ENCODE data around the gene SIPA1L3.
A peak's percentile ranks its signal among the peaks of the same experiment; 100 is the strongest.

SIPA1L3 gene

DNA sequence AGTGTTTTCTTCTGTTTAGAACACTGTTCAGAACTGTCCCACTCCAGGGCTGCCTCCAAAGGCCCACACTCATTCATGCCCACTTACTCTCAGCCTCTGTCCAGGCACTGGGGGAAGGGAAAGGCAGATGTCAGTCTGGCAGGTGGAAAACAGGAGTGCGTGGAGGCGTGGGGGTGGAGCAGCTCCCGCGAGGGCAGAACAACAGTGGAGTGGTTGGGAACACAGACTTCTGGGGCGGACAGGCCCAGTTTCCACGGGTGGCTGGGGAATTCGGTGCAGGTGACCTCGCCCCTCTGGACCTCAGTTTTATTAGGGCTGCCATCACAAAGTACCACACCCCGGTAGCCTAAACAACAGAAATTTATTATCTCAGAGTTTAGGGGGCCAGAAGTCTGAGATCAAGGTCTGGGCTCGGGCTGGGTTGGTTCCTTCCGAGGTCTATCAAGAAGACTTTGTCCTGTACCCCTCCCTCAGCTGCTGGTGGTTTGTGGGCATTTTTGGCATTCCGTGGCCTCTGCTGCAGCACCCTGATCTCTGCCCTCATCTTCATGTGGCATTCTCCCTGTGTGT is 59.7 kb downstream of the SIPA1L3 start:
- in situ Hi-C loops (cut with MboI; ENCODE audit: low pct_unique_long_range_greater_than_20kb, low sequenced_read_pairs): no loop called here
- no peak for DNase-seq

DNA sequence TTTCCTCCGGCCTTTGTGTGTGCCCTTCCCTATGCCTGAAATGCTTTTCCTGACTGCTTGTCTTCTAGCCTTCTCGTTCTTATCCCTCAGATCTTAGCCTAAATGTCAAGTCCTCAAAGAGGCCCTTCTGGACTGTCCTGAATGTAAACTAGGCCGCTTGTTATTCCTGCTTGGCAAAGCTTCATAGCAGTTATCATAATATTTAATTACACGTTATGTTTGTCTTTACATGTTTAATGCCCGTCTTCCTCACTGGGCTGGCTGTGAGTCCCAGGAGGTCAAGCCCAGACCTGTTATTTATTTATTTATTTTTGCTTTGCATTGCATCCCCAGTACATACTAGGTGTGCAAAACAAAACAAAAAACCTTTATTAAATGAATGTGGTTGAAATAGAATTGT is 62.7 kb downstream of the SIPA1L3 start:
- in situ Hi-C loops (cut with MboI; ENCODE audit: low pct_unique_long_range_greater_than_20kb, low sequenced_read_pairs): no loop called here
- DNase-seq: no peak

DNA sequence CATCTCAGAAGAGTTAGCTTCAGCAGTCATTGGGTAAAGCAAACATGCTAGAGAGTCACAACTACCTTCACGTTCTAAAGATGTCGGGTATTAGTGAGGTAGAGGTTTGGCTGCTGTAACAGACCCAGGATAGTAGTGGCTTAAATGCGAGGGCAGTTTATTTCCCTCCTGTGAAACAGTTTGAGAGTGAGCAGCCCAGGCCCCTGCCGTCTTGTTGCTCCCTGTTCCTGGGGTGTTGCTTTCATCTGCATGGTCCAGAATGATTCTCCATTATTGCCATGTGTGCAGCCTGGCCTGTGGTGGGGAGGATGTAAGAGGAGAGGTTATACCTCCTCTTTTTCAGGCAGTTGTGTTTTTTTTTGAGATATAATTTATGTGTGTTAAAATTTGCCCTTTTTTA is 63.7 kb downstream of the SIPA1L3 start:
- DNase-seq: no peak
- in situ Hi-C loops (cut with MboI; ENCODE audit: low pct_unique_long_range_greater_than_20kb, low sequenced_read_pairs): no loop called here

DNA sequence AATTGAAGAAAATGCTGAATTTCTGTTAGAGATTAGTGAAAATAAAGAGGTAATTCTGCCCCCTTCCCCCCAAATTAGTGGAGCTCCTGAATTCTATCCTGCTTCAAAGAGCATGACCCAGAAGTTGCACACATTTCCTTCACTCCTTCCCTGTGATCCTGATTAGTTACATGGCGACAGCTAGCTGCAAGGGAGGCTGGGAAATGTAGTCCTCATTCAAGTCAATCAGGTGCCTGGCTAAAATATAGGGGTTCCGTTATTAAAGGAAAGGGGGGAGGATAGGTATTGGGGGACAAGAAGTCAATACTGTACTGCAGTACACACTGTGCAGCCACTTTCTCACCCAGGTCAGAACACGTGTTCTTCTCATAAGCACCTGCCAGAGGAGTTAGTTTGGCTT is 65.8 kb downstream of the SIPA1L3 start:
- in situ Hi-C loops (cut with MboI; ENCODE audit: low pct_unique_long_range_greater_than_20kb, low sequenced_read_pairs): no loop called here
- DNase-seq: no peak

DNA sequence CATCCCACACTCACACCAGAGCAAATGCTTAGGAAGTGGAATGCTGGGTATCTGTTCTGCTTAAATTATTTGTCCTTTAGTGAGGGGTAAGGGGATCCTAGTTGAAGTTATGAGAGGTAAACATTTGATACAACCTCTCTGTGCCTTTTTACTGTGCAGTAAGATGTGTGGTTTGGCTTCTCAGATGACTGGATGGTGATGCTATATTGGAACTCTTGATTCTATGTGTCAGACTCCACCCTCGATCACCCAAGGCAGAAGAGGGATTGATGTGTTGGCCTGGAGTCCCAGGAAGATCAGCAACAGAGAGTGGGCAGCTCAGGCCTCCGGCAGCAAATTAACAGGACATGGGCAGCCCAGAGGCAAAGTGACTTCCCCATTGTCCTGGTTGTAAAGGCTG is 66.7 kb downstream of the SIPA1L3 start:
- DNase-seq: no peak
- in situ Hi-C loops (cut with MboI; ENCODE audit: low pct_unique_long_range_greater_than_20kb, low sequenced_read_pairs): no loop called here

DNA sequence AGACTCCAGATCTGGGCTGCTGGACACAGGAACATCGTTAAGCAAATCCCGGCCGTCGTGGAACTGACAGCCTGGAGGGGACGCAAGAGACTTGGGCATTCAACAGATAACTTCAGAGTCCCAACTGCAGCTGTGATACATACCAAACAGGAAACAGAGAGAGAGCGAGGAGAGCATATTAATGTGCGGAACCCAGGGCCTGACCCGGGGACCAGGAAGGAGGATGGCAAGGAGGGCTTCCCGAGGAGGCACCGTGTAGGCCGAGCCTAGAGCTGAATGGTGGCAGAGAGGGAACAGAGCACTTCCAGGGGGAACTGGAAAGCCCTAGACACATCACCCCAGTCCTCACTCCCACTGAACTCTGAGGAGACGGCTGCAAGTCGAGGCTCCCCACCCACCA is 68.1 kb downstream of the SIPA1L3 start:
- in situ Hi-C loops (cut with MboI; ENCODE audit: low pct_unique_long_range_greater_than_20kb, low sequenced_read_pairs): no loop called here
- no peak for DNase-seq

DNA sequence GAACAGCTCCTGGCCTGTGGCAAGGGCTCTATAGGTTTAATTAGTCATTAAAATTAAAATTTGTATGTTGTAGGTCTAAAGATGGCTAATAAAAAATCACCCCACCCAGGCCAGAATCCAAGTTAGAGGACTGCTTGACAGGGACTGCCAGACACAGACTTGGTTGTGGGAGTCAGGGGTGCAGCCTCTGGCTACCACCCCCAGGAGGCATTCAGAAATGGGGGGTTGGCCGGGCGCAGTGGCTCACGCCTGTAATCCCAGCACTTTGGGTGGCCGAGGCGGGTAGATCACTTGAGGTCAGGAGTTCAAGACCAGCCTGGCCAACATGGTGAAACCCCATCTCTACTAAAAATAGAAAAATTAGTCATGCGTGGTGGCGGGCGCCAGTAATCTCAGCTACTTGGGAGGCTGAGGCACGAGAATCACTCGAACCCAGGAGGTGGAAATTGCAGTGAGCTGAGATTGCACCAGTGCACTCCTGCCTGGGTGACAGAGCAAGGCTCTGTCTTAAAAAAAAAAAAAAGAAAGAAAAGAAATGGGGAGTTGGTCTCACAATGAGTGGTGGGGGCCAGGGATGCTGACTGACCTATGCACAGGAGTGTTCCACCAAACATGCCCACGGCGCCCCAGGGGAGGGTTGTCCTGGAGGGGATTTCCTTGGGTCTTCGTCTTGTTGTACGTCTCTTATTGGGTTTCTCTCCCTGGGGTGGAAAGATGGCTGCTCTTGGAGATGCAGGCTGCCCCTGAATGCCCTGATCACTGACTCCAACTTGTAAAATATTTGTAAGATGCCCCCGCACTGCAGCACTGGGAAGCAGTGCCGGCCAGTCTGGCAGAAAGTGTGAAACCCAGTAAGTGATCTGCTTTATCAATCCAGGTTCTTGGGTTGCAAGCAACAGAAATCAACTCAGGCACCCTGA is 68.8 kb downstream of the SIPA1L3 start:
- in situ Hi-C loops (cut with MboI; ENCODE audit: low pct_unique_long_range_greater_than_20kb, low sequenced_read_pairs): no loop called here
- no peak for DNase-seq

DNA sequence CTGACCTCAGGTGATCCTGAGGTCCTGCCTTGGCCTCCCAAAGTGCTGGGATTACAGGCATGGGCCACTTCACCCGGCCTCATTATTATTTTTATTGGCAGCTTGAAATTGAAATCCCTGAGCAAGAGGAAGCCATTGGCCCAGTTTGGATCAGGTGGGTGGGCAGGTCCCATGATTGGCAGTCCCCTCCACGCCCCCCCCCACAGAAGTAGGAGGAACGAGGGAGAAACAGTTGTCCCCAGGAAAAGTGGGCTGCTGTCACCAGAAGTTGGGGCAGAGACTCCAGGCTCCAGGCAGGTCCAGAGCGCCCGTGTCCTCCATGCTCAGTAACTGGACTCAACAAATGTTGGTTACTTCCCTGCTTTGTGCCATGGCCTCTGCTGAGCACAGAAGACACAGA is 70.4 kb downstream of the SIPA1L3 start:
- in situ Hi-C loops (cut with MboI; ENCODE audit: low pct_unique_long_range_greater_than_20kb, low sequenced_read_pairs): no loop called here
- DNase-seq: no peak

DNA sequence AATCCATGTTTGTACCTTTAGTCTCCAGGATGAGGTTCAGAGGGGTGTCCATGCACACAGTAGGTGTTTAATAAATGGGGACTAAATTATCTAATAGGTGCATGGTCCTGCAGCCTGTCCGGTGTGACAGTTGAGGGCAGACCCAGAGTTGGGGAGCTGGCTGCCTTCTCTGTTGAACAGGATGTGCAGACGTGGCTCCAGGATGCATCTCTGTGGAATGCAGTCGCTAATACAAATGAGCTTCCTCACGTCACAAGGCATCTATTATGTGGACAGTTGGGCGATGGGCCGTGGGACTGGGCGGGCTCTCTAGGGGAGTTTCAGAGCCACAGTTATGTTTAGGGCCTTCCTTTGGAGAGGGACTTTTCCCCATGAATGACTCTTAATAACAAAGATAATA is 71.0 kb downstream of the SIPA1L3 start:
- in situ Hi-C loops (cut with MboI; ENCODE audit: low pct_unique_long_range_greater_than_20kb, low sequenced_read_pairs): no loop called here
- no peak for DNase-seq

DNA sequence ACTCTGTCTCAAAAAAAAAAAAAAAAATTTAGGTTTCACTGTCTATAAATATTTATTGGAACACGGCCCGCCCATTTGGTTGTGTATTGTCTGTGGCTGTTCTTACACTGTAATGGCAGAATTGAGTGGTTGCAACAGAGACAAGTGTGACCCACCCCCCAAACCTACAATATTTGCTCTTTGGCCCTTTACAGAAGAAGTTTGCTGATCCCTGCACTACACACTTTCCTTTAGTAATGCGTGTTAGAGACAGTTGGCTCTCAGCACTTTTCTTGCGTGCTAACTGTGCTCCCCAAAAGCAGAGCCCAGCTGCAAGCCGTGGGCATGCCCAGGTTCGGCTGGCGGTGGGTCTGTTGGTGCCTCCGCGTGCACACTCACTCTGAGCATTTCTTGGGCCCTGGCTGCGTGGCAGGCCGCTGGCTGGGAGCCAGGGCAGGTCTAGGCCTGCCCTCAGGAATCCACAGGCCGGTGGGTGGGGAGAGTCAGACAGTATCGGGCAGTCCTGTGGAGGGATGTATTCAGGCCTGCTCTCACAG is 72.6 kb downstream of the SIPA1L3 start:
- no peak for DNase-seq
- in situ Hi-C loops (cut with MboI; ENCODE audit: low pct_unique_long_range_greater_than_20kb, low sequenced_read_pairs): no loop called here

DNA sequence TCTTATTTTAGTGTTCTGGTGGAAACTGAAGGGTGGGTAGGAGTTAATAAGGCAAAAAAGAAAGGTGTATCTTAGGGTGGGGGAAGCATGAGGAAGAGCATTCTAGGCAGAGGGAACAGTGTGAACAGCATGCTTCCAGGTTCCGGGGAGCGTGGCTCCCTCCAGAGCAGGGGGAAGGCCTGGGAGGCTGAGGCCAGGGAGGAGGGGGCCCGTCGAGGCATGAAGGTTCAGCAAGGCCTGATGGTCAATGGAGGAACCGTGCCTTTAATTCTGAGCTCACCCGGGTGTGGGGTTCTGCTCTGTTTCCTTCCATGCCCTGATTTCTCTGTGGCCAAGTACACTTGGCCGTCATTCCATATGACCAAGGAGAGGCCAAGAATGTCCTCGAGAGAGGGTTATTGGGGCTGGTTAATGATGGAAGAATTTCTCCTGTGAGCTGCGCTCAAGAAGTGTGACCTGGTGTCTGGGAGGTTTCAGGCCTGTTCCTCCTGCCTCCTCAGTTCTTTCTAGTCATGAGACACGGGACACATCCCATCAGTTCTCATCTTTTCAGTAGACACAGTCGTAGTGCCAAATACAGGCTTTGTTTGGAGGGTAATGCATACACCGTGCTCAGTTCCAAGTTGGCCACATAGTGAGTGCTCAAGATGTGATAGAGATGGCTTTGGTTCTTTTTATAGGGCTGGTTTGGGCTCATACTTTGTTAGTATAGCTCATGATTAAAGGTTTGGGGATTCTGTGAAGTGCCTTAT is 73.6 kb downstream of the SIPA1L3 start:
- in situ Hi-C loops (cut with MboI; ENCODE audit: low pct_unique_long_range_greater_than_20kb, low sequenced_read_pairs): no loop called here
- DNase-seq: no peak

DNA sequence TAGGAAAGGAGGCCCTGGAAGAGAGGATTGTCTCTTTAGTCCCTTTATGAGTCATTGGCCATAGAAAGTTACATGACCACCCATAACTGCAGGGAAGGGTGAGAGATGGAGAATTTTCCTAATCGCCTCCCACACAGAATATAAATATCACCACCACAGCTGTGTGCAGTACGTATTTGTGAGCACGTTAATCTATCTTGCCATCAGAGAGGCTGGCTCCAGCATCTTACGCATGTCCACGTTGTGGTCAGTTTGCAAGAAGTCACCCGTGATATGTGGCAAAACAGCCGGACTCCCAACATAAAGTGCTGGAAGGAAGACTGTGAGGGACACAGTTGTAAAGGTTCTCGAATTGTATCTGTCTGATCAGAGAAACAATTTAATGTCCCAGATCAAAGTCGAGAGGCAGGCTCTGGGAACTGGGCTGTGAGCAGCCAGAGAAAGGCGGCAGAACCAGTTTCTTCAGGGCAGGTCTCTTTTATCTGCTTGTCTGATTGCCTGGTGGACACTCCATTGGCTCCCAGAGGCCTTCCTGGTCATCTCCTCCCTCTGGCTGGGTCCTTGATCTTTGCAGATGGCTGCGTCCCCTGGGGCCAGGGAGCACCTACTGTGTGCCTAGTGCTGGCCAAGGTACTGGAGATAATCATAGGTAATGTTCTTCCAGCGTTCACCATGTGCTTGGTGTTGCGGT is 74.9 kb downstream of the SIPA1L3 start:
- in situ Hi-C loops (cut with MboI; ENCODE audit: low pct_unique_long_range_greater_than_20kb, low sequenced_read_pairs): no loop called here
- DNase-seq: no peak

DNA sequence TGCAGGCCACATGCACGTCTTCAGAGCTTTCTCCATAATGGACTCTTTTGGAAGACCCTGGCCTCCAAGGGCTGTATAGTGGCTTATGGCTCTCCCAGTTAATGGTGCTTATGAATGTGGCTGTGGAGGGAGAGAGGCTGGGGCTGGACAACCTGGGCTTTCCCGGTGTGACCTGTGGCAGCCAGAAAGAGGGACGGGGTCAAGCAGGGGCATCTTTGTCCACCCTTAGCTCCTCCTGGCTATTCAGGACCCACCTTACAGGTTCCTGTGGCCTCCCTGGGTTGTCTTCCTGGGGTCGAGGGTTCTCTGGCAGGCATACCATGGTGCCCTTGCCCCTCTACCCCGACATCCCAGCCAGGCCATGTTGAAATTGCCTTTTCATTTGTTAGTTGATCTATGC is 75.6 kb downstream of the SIPA1L3 start:
- in situ Hi-C loops (cut with MboI; ENCODE audit: low pct_unique_long_range_greater_than_20kb, low sequenced_read_pairs): no loop called here
- no peak for DNase-seq

DNA sequence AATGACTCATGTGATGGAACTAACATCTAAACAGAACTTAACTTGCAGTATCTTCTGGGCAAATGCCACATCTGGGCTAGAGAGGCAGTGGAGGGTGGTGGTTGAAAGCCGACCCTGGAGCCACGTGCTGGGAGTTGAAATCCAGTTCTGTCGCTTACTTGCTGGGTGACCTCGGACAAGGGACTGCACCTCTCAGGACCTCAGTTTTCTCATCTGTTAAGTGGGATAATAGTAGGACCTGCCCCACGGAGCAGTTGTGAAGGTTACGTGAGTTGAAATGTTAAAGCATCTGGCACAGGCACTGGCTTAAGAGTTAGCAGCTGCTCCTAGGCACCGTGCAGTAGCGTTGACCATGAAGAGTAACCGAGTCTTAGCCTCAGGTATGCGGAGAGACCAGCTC is 76.1 kb downstream of the SIPA1L3 start:
- in situ Hi-C loops (cut with MboI; ENCODE audit: low pct_unique_long_range_greater_than_20kb, low sequenced_read_pairs): no loop called here
- no peak for DNase-seq

DNA sequence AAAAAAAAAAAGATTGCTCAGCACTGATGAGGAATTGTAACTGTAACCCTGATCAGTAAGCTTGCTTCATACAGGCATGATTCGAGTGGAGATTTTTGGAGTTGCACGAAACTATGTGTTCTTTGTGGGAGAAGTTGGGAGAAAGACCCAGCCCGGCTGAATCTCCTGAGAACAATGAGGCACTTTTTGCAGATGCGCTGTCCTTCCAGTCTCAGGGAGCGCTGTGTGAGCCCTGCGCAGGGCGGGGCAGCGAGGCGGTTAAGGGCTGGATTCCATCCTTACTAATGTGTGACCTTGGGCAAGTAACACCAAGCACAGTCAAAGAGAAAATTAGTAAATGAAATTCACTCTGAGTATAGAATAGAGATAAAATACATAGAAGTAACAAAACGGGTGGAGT is 76.9 kb downstream of the SIPA1L3 start:
- DNase-seq: no peak
- in situ Hi-C loops (cut with MboI; ENCODE audit: low pct_unique_long_range_greater_than_20kb, low sequenced_read_pairs): no loop called here

DNA sequence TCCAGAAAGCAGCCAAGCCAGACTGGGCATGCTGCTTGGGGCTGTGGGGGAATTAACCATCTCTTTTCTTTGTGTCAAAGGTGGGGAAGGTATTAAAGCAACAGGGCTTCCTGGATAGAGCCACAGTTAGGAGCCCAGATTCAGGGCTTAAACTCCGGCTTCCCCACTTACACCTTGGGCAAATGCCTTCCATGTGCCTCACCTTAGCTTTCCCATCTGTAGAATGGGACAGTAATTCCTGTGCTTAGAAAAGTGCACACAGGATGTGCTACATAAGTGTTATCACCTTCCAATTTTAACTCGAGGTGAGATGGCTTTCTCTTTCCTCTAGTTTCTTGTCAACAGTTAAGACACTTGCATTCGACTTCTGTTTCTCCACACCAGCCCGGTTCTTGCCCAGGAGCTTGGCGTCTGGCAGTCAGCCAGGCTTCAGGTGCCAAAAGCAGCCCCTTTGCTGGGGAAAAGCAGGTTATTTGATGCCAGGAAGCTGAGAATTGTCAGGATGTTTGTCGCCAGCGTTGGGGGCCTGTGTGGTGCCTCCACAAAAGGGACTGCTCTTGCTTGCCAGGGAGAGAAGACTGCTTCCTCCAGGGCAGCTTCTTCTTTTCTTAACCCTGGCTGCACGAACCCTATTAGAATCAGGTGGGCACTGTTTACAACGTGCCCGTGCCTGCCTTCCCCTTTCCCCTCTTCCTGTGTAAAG is 79.2 kb downstream of the SIPA1L3 start:
- in situ Hi-C loops (cut with MboI; ENCODE audit: low pct_unique_long_range_greater_than_20kb, low sequenced_read_pairs): no loop called here
- DNase-seq: peak; percentile 72

DNA sequence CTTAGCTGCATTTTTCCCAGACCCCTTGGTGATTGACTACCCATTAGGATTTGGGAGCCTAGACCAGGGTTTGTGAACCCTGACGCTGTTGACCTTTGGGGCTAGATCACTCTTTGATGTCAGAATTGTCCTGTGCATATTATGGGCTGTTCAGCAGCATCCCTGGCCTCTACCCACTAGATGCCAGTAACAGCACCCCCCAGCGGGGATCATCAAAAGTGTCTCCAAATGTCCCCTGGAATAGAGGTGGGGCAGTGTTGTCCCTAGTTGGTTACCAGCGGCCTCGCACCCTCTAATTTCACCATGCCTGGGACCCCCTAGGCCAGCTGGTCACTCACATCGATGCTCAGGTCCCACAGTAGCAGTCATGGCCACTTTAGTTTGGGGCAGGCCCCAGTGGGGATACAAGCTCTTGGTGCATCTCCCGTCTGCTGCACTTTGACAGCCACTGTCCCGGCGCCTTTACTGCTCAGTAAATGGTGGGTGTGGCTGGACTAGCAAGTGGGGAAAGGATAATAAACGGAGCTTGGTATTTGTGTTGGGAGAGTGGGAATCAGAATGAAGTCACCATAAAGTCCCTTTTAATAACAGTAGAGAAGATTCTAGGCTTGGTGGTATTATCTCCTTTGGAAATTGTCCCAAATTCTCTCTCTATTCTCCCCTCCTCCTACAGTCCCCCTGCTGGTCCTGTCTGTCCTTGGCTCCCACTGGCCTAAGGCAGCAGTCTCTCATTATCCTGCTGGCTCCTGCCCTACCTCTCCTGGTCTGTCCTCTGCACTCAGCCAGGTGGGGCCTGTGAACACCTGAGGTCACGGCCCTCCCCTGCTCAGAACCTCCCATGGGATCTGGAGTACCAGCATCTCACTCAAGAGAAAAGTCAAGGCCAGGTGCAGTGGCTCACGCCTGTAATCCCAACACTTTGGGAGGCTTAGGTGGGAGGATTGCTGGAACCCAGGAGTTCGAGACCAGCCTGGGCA is 80.6 kb downstream of the SIPA1L3 start:
- in situ Hi-C loops (cut with MboI; ENCODE audit: low pct_unique_long_range_greater_than_20kb, low sequenced_read_pairs): no loop called here
- no peak for DNase-seq

All from KBM-7 (cell line).